ENCODE data around the gene TPH2. TPM values are rescaled to one million over a fixed set of nuclear protein-coding genes. Genes with fewer than 3 reads are reported as not detected.

TPH2 gene
- total RNA-seq, 4 donors from 2014 or later, result not detected

DNA sequence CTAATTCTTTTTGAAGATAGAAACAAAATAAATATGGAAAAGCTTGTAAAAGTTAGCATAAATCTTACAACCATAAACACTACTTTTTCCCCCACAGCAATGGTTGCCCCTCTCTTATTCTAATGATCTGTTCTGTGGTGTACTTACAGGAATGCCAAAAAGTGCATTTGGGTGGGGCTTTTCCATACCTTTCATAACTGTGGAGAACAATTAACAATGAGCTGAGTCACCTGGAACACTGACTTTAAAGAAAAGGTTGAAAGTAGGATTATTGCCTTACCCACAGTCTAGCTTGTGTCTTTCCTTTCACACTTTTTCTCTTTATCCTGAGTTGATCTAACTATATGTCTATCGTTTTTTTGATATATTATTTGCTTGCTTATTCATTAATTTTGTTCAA, 86.9 kb downstream of the TPH2 start:
- no peak overlapping the region for H3K27ac ChIP-seq
- intact Hi-C loops (cut with DNase I), result no loop called here
- H3K4me1 ChIP-seq, result no peaks in the 10 kb centered on the region
- H3K4me3 ChIP-seq, result no peak overlapping the region
- TF ChIP-seq, protein P1, sequence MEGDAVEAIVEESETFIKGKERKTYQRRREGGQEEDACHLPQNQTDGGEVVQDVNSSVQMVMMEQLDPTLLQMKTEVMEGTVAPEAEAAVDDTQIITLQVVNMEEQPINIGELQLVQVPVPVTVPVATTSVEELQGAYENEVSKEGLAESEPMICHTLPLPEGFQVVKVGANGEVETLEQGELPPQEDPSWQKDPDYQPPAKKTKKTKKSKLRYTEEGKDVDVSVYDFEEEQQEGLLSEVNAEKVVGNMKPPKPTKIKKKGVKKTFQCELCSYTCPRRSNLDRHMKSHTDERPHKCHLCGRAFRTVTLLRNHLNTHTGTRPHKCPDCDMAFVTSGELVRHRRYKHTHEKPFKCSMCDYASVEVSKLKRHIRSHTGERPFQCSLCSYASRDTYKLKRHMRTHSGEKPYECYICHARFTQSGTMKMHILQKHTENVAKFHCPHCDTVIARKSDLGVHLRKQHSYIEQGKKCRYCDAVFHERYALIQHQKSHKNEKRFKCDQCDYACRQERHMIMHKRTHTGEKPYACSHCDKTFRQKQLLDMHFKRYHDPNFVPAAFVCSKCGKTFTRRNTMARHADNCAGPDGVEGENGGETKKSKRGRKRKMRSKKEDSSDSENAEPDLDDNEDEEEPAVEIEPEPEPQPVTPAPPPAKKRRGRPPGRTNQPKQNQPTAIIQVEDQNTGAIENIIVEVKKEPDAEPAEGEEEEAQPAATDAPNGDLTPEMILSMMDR (IDR thresholded peaks at IDR 0.05), result no peak
- TF ChIP-seq POLR2A (IDR thresholded peaks at IDR 0.05), result no peak
- DNase-seq, result no peak
- 26 to 35% methylated on average over 1 of the region's 1 CpG for WGBS, 2 donors
- no peaks in the 10 kb centered on the region for H3K36me3 ChIP-seq
- no peaks in the 10 kb centered on the region for H3K27me3 ChIP-seq
- H3K9me3 ChIP-seq, result no peaks in the 10 kb centered on the region

DNA sequence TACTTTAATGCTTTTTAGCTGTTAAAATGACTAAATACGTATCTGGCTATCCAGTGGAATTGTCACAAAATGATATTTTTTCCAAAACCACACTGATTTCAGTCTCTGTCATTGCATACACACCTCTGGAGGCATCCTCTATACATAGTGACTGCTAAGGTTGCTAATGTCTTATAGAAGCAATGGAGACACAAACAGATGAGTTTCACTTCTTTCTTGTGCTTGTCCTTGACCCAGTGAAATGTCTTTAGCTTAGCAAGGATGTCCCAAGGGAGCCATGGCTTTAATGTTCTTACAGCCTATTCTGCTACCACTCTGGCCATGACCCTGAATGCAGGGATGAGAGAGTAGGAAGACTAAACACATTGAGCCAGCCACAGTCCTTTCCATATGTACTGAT, 90.3 kb downstream of the TPH2 start:
- Histone ChIP-seq H3K36me3 (no peaks in the 10 kb centered on the region), H3K27me3 (no peaks in the 10 kb centered on the region), H3K27ac (no peak overlapping the region), H3K9me3 (no peaks in the 10 kb centered on the region), H3K4me1 (no peaks in the 10 kb centered on the region), H3K4me3 (no peak overlapping the region)
- intact Hi-C loops (cut with DNase I), result no loop called here
- DNase-seq, result no peak
- WGBS, 2 donors, result 50 to 53% methylated on average over 1 of the region's 1 CpG
- TF ChIP-seq, protein P1 (IDR thresholded peaks at IDR 0.05), result no peak
- TF ChIP-seq POLR2A (IDR thresholded peaks at IDR 0.05), result no peak

DNA sequence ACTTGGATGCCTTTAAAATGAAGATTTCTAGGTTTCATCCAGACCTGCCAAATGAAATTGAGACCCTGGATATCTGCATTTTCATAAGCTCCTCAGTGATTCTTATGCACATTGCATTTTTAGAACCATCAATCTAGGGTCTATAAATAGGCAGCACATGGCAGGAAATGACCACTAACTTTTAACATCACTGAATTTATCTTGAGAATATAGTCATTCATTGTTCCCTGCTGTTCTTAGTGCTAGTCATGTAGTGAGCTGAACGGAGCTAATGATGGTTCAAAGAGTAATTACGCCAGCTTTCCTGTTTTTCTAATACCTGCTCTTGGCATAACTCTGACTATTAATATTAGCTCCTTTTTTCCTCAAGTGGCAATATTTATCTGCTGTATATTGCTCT, 91.6 kb downstream of the TPH2 start:
- no peaks in the 10 kb centered on the region for H3K36me3 ChIP-seq
- TF ChIP-seq POLR2A (IDR thresholded peaks at IDR 0.05), result no peak
- TF ChIP-seq, protein P1 (IDR thresholded peaks at IDR 0.05), result no peak
- no peaks in the 10 kb centered on the region for H3K27me3 ChIP-seq
- H3K4me3 ChIP-seq, result no peak overlapping the region
- WGBS, 2 donors, result 33 to 70% methylated on average over 2 of the region's 2 CpGs
- no peak for DNase-seq
- intact Hi-C loops (cut with DNase I), result no loop called here
- no peaks in the 10 kb centered on the region for H3K9me3 ChIP-seq
- no peak overlapping the region for H3K27ac ChIP-seq
- no peaks in the 10 kb centered on the region for H3K4me1 ChIP-seq

GRCh38 chr12:72031066-72031465, 92.4 kb downstream of the TPH2 start:
- Histone ChIP-seq H3K4me3 (no peak overlapping the region), H3K27me3 (no peaks in the 10 kb centered on the region), H3K4me1 (no peaks in the 10 kb centered on the region), H3K9me3 (no peaks in the 10 kb centered on the region), H3K36me3 (no peaks in the 10 kb centered on the region), H3K27ac (no peak overlapping the region)
- WGBS, 2 donors, result 76 to 85% methylated on average over 3 of the region's 3 CpGs
- no peak for DNase-seq
- intact Hi-C loops (cut with DNase I), result no loop called here
- TF ChIP-seq, protein P1 (IDR thresholded peaks at IDR 0.05), result no peak
- TF ChIP-seq POLR2A (IDR thresholded peaks at IDR 0.05), result no peak

- no peak overlapping the region for H3K4me3 ChIP-seq
- H3K4me1 ChIP-seq, result no peaks in the 10 kb centered on the region
- WGBS, 2 donors, result 82 to 86% methylated on average over 2 of the region's 2 CpGs
- DNase-seq, result no peak
- TF ChIP-seq, protein P1 (IDR thresholded peaks at IDR 0.05), result no peak
- no peak for TF ChIP-seq POLR2A (IDR thresholded peaks at IDR 0.05)
- no peaks in the 10 kb centered on the region for H3K36me3 ChIP-seq
- no peaks in the 10 kb centered on the region for H3K9me3 ChIP-seq
- intact Hi-C loops (cut with DNase I), result no loop called here
- H3K27ac ChIP-seq, result no peak overlapping the region
- H3K27me3 ChIP-seq, result no peaks in the 10 kb centered on the region
These were observed 95.3 kb downstream of the TPH2 start for GRCh38 chr12:72033991-72034390.

Data from esophagus squamous epithelium (tissue), 5 donors.